HepG2 (cell line): Measurements from ENCODE around the gene CD28. TPM values are rescaled to one million over a fixed set of nuclear protein-coding genes. Genes with fewer than 3 reads are reported as not detected.

ENCODE experiments used
- ATAC-seq: fragments of 200-7000 bp; cut with Tn5 transposase; 3 replicates; pipeline ENCODE4 v1.9.1; 2020; ENCODE audit warnings: mild to moderate bottlenecking, moderate library complexity
- BruUV-seq: library from RNA; stranded (reverse); fragments of 400-500 nt; replicated peaks from 2 replicates; lab custom pipeline; 2021; lab: Mats Ljungman, UMichigan
- CTCF ChIA-PET: fragments of 300-600 bp; formaldehyde crosslinking; extraction: SDS; loops from one replicate; lab custom pipeline; 2021; ENCODE audit warnings: low total read pairs, inconsistent platforms, low intra/inter-chr PET ratio; lab: Yijun Ruan, JAX
- POLR2A ChIA-PET: fragments of 350-600 bp; sonication (Branson Sonifier 250); formaldehyde crosslinking; loops from one replicate; lab custom pipeline; 2020; ENCODE audit warnings: antibody characterized with exemption, inconsistent platforms; lab: Yijun Ruan, JAX
- DNase-seq: peaks from one replicate; pipeline ENCODE4 v3.0.0-alpha.2; 2015; ENCODE audit warnings: low spot score
- FAIRE-seq: peaks from 3 replicates; lab custom pipeline; 2011; peaks lifted over from hg19 to GRCh38; lab: Jason Lieb, UNC
- H2AFZ ChIP-seq: one replicate; pipeline ENCODE4 v1.6.1; 2011; ENCODE audit warnings: low read length, inconsistent platforms
- H3K27ac ChIP-seq: fragments of 300-600 bp; 3 replicates; pipeline ENCODE4 v1.8.0; 2011; ENCODE audit warnings: mixed run types, mild to moderate bottlenecking, mixed read lengths, low read length, inconsistent platforms; ENCODE audit not compliant: insufficient read depth; ENCODE audit errors: extremely low read length
- H3K27me3 ChIP-seq, 2 experiments: fragments of 200-600 bp in 1 of 2; 2 replicates in 1 of 2; 3 replicates in 1 of 2; pipeline versions ENCODE4 v1.6.0 to v1.8.0; 2011; ENCODE audit warnings: low read length in 2 of 2, mild to moderate bottlenecking in 2 of 2, moderate library complexity in 2 of 2, inconsistent platforms in 1 of 2; ENCODE audit not compliant: insufficient read depth in 2 of 2, control insufficient read depth in 1 of 2
- H3K36me3 ChIP-seq, 2 experiments: fragments of 200-600 bp in 1 of 2; replicated peaks in 1 of 2; 2 replicates in 1 of 2; 3 replicates in 1 of 2; pipeline versions ENCODE4 v1.5.1 to v1.8.0; 2011; ENCODE audit warnings: low read length in 2 of 2, inconsistent platforms in 1 of 2; ENCODE audit not compliant: insufficient read depth in 2 of 2, control insufficient read depth in 1 of 2
- H3K4me1 ChIP-seq: 2 replicates; pipeline ENCODE4 v1.5.1; 2012; ENCODE audit warnings: low read length, inconsistent platforms; ENCODE audit not compliant: insufficient read depth
- H3K4me2 ChIP-seq: 2 replicates; pipeline ENCODE4 v1.6.0; 2011; ENCODE audit warnings: low read depth, low read length, inconsistent platforms
- H3K4me3 ChIP-seq, 3 experiments: fragments of 200-600 bp in 1 of 3; sonication (generic), shearing (Covaris generic) in 1 of 3; replicated peaks in 1 of 3; 2 replicates each; pipeline ENCODE4 v1.5.1; 2011 to 2016; ENCODE audit warnings: low read length in 3 of 3, inconsistent platforms in 2 of 3, low read depth in 2 of 3, mild to moderate bottlenecking in 2 of 3, control low read depth in 1 of 3, mixed read lengths in 1 of 3; ENCODE audit not compliant: insufficient read depth in 1 of 3
- H3K79me2 ChIP-seq: one replicate; pipeline ENCODE4 v1.6.1; 2011; ENCODE audit warnings: low read length, inconsistent platforms; ENCODE audit not compliant: insufficient read depth
- H3K9ac ChIP-seq: 2 replicates; pipeline ENCODE4 v1.6.0; 2011; ENCODE audit warnings: mild to moderate bottlenecking, low read depth, low read length, inconsistent platforms; ENCODE audit not compliant: insufficient read depth
- H3K9me3 ChIP-seq: 2 replicates; pipeline ENCODE4 v1.5.1; 2012; ENCODE audit warnings: mild to moderate bottlenecking, low read length
- H4K20me1 ChIP-seq: 2 replicates; pipeline ENCODE4 v1.6.0; 2011; ENCODE audit warnings: inconsistent platforms, mild to moderate bottlenecking, low read length, moderate library complexity; ENCODE audit not compliant: insufficient read depth
- ARNT ChIP-seq: fragments of 450-650 bp; IDR thresholded peaks from 2 replicates; pipeline ENCODE4 v1.6.1; 2017
- ATF1 ChIP-seq: IDR thresholded peaks from 2 replicates; pipeline ENCODE4 v1.6.1; 2016; ENCODE audit warnings: mild to moderate bottlenecking, control low read depth
- ATRX ChIP-seq: sonication (generic); formaldehyde crosslinking; IDR thresholded peaks from 2 replicates; pipeline ENCODE4 v1.4.0; 2020; ENCODE audit warnings: missing genetic modification reagents, borderline replicate concordance
- EHMT2 ChIP-seq: fragments of 200-600 bp; sonication (generic); IDR thresholded peaks from 2 replicates; pipeline ENCODE4 v1.7.0; 2017; ENCODE audit warnings: antibody characterized with exemption, low read depth, low read length, borderline replicate concordance
- GLI4 ChIP-seq: sonication (generic); formaldehyde crosslinking; IDR thresholded peaks from 2 replicates; pipeline ENCODE4 v1.5.1; 2020; ENCODE audit warnings: missing genetic modification reagents, mild to moderate bottlenecking, moderate library complexity, borderline replicate concordance
- GTF3A ChIP-seq: sonication (generic); formaldehyde crosslinking; conservative IDR thresholded peaks from 2 replicates; pipeline ENCODE4 v1.4.0; 2020; ENCODE audit warnings: mild to moderate bottlenecking, missing genetic modification reagents
- MLLT10 ChIP-seq: sonication (generic); formaldehyde crosslinking; IDR thresholded peaks from 2 replicates; pipeline ENCODE4 v1.4.0; 2020; ENCODE audit warnings: missing genetic modification reagents
- ZFAT ChIP-seq: sonication (generic); formaldehyde crosslinking; conservative IDR thresholded peaks from 2 replicates; pipeline ENCODE4 v1.8.1; 2023; ENCODE audit warnings: missing genetic modification reagents, inconsistent platforms
- ZFX ChIP-seq: sonication (generic); formaldehyde crosslinking; IDR thresholded peaks from 2 replicates; pipeline ENCODE4 v1.4.0; 2020; ENCODE audit warnings: mild to moderate bottlenecking, low read depth, missing genetic modification reagents, moderate library complexity
- ZNF263 ChIP-seq: sonication (generic); formaldehyde crosslinking; IDR thresholded peaks from 2 replicates; pipeline ENCODE4 v1.4.0; 2020; ENCODE audit warnings: missing genetic modification reagents
- ZNF382 ChIP-seq: sonication (generic); formaldehyde crosslinking; IDR thresholded peaks from 2 replicates; pipeline ENCODE4 v1.5.0; 2020; ENCODE audit warnings: missing genetic modification reagents, mild to moderate bottlenecking, borderline replicate concordance
- ZNF879 ChIP-seq: sonication (generic); formaldehyde crosslinking; IDR thresholded peaks from 2 replicates; pipeline ENCODE4 v1.8.1; 2023; ENCODE audit warnings: missing genetic modification reagents
- ZSCAN21 ChIP-seq: sonication (generic); formaldehyde crosslinking; IDR thresholded peaks from 2 replicates; pipeline ENCODE4 v1.8.0; 2022; ENCODE audit warnings: mild to moderate bottlenecking, missing genetic modification reagents, moderate library complexity, borderline replicate concordance
- WGBS: methylation state at CpG from one replicate; pipeline ENCODE4 v1.1.6; 2017; ENCODE audit warnings: low lambda C conversion rate; 5-methylcytosine and 5-hydroxymethylcytosine counted together
- in situ Hi-C: cut with HindIII; loops from 2 replicates; pipeline ENCODE4 v1.10.0; 2017; ENCODE audit warnings: low pct_unique_long_range_greater_than_20kb; ENCODE audit not compliant: extremely low pct_ligation_motif_present
- intact Hi-C: fragments of 100-400 bp; cut with micrococcal nuclease; formaldehyde crosslinking; loops from one replicate; pipeline ENCODE4 v1.10.0; 2022; ENCODE audit not compliant: unreplicated experiment
- polyA plus RNA-seq, 8 experiments: library from polyadenylated mRNA; depleted of rRNA in 3 of 8; stranded (reverse) in 7 of 8; unstranded in 1 of 8; fragments of >200 nt; fragmentation: Illumina TruSeq in 4 of 8; extraction: Trizol in 4 of 8; gene quantifications; 2 replicates each; pipeline versions ENCODE4 v1.2.1 to v1.2.3, GENCODE V29; 2011 to 2016; ENCODE audit warnings: low read depth in 4 of 8, missing spikeins in 1 of 8, mixed read lengths in 1 of 8; ENCODE audit not compliant: insufficient read depth in 1 of 8
- total RNA-seq, 5 experiments: library from RNA; depleted of rRNA; stranded (reverse); fragments of >200 nt; fragmentation: Illumina TruSeq; extraction: Trizol; gene quantifications; 2 replicates each; pipeline ENCODE4 v1.2.3, GENCODE V29; 2016; ENCODE audit warnings: low read depth in 1 of 5
- TF ChIP-seq, protein P1 (sequence below): IDR thresholded peaks from 2 replicates; pipeline ENCODE4 v1.6.1; 2016; ENCODE audit warnings: missing compliant biosample characterization, missing genetic modification reagents, borderline replicate concordance
- TF ChIP-seq, protein P2 (sequence below): sonication (generic); formaldehyde crosslinking; IDR thresholded peaks from 2 replicates; pipeline ENCODE4 v1.9.0; 2022; ENCODE audit warnings: low read depth, missing genetic modification reagents
- TF ChIP-seq, protein P3 (sequence below): sonication (generic); formaldehyde crosslinking; IDR thresholded peaks from 2 replicates; pipeline ENCODE4 v1.9.0; 2021; ENCODE audit warnings: missing genetic modification reagents, mild to moderate bottlenecking, borderline replicate concordance
- TF ChIP-seq, protein P4 (sequence below): sonication (generic); formaldehyde crosslinking; IDR thresholded peaks from 2 replicates; pipeline ENCODE4 v1.5.0; 2020; ENCODE audit warnings: missing genetic modification reagents

Gene CD28
- total and polyA plus RNA-seq, 2 of the 13 experiments (the other 11 are each of a cell fraction or from before 2014, with no cell fraction given), result not detected

DNA sequence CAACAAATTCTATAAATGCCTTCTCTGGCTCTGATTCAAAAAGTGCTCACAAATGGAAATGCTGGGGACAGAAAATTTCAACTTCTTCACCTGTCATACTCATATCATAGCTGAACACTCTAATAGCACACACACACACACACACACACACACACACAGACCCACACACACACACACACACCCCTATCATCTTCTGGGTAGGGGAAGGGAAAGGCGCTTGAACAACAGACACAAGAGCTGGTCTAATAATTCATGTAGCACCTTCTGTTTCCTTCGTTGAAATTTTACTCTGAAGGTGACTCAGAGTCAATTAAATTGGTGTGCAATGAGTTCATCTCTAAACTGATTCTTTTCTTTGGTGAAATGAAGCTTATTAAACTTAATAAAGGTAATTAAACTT, 32.9 kb downstream of the CD28 start (continued):
- TF ChIP-seq ZSCAN21 (CRISPR knock-in tag) (no peak), ZNF382 (no peak)
- TF ChIP-seq, protein P1, sequence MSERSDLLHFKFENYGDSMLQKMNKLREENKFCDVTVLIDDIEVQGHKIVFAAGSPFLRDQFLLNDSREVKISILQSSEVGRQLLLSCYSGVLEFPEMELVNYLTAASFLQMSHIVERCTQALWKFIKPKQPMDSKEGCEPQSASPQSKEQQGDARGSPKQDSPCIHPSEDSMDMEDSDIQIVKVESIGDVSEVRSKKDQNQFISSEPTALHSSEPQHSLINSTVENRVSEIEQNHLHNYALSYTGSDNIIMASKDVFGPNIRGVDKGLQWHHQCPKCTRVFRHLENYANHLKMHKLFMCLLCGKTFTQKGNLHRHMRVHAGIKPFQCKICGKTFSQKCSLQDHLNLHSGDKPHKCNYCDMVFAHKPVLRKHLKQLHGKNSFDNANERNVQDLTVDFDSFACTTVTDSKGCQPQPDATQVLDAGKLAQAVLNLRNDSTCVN (CRISPR knock-in tag), result no peak
- TF ChIP-seq, protein P2, sequence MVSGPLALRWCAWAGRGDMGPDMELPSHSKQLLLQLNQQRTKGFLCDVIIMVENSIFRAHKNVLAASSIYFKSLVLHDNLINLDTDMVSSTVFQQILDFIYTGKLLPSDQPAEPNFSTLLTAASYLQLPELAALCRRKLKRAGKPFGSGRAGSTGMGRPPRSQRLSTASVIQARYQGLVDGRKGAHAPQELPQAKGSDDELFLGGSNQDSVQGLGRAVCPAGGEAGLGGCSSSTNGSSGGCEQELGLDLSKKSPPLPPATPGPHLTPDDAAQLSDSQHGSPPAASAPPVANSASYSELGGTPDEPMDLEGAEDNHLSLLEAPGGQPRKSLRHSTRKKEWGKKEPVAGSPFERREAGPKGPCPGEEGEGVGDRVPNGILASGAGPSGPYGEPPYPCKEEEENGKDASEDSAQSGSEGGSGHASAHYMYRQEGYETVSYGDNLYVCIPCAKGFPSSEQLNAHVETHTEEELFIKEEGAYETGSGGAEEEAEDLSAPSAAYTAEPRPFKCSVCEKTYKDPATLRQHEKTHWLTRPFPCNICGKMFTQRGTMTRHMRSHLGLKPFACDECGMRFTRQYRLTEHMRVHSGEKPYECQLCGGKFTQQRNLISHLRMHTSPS (CRISPR knock-in tag), result no peak

DNA sequence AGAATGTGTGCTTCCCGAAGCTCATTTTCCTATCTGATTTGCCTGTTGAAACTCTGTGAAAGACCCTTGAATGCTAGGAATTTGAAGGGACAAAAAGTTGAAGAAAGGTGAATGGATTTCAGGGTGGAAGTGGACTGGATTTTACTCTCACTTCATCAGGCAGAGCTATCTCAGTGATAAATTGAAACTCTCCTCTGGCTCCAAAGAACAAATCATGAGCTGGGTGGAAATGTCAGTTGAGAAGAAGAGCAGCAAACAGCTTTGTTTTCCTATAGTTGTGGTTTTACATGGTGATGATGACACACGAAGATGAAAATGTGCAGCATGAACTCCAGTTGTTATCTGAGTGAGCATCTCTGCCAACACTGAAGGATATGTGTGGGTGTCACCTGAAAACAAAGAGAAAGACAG, 34.4 kb downstream of the CD28 start:
- no peak for DNase-seq
- H3K9me3 ChIP-seq, result no peaks in the 10 kb centered on the region
- no peak for TF ChIP-seq EHMT2
- TF ChIP-seq ZFAT (CRISPR knock-in tag), result no peak
- TF ChIP-seq ATRX (CRISPR knock-in tag), result no peak
- TF ChIP-seq, protein P3, sequence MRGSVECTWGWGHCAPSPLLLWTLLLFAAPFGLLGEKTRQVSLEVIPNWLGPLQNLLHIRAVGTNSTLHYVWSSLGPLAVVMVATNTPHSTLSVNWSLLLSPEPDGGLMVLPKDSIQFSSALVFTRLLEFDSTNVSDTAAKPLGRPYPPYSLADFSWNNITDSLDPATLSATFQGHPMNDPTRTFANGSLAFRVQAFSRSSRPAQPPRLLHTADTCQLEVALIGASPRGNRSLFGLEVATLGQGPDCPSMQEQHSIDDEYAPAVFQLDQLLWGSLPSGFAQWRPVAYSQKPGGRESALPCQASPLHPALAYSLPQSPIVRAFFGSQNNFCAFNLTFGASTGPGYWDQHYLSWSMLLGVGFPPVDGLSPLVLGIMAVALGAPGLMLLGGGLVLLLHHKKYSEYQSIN (CRISPR knock-in tag), result no peak
- TF ChIP-seq GLI4 (CRISPR knock-in tag), result no peak
- no peak for TF ChIP-seq ARNT
- no peak for TF ChIP-seq ZNF263 (CRISPR knock-in tag)
- TF ChIP-seq GTF3A (CRISPR knock-in tag), result no peak
- TF ChIP-seq MLLT10, result no peak
- TF ChIP-seq ZFX (CRISPR knock-in tag), result no peak
- no peak for TF ChIP-seq ZNF879 (CRISPR knock-in tag)
- TF ChIP-seq ATF1 (CRISPR knock-in tag), result no peak
- TF ChIP-seq, protein P4, sequence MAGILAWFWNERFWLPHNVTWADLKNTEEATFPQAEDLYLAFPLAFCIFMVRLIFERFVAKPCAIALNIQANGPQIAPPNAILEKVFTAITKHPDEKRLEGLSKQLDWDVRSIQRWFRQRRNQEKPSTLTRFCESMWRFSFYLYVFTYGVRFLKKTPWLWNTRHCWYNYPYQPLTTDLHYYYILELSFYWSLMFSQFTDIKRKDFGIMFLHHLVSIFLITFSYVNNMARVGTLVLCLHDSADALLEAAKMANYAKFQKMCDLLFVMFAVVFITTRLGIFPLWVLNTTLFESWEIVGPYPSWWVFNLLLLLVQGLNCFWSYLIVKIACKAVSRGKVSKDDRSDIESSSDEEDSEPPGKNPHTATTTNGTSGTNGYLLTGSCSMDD (CRISPR knock-in tag), result no peak
- H3K27ac ChIP-seq, result no peak overlapping the region
- no peak for FAIRE-seq
- ChIA-PET CTCF (no interaction called here), POLR2A (no interaction called here)
- WGBS, result 4% methylated on average over 2 of the region's 2 CpGs
- in situ Hi-C loops (no loop called here), intact Hi-C loops (no loop called here)
- H4K20me1 ChIP-seq, result no peaks in the 10 kb centered on the region
- H3K79me2 ChIP-seq, result no peaks in the 10 kb centered on the region
- ATAC-seq, result no peak
- BruUV-seq, result no TSS peak
- no peaks in the 10 kb centered on the region; a peak in 1 of 5 replicates for H3K27me3 ChIP-seq
- no peak overlapping the region for H2AFZ ChIP-seq
- H3K9ac ChIP-seq, result no peak overlapping the region
- H3K36me3 ChIP-seq, result no peaks in the 10 kb centered on the region
- no peak overlapping the region for H3K4me3 ChIP-seq
- H3K4me1 ChIP-seq, result peaks cover 20% of the 10 kb centered on the region
- peak overlapping the region; percentile 13 for H3K4me2 ChIP-seq
